ENCODE data around the gene FBLN2. TPM values are rescaled to one million over a fixed set of nuclear protein-coding genes. Genes with fewer than 3 reads are reported as not detected.

FBLN2 gene
- total and polyA plus RNA-seq, 4 donors = 1.3 to 9.1 (median 4.3) TPM

DNA sequence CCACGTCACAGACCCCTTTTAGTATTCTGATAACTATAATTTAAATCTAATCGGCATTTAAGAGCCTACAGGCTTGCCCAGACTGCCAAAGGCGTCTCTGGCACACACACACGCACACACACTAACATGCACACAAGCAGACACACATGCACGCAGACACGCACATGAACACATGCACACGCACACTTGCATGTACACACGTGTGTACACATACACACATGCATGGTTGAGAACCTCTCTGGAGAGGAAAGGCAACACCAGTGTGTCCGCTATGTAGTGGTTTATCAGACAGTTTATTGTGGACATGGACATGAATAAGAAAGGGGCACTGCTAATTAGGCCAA is 102.1 kb downstream of the FBLN2 start:
- H3K9me3 ChIP-seq (ENCODE audit: control insufficient read depth in 4 of 4, low read length in 3 of 4) = no peaks in the 10 kb centered on the region
- no peak overlapping the region for H3K4me3 ChIP-seq (ENCODE audit: low read depth in 1 of 3, low read length in 3 of 3)
- H3K9ac ChIP-seq (ENCODE audit: low read depth in 1 of 2, low read length in 2 of 2) = no peak overlapping the region
- H3K4me1 ChIP-seq (ENCODE audit: control insufficient read depth in 4 of 4, insufficient read depth in 4 of 4, low read length in 3 of 4) = peaks cover 1 to 24% (median 5%) of the 10 kb centered on the region in 4 donors
- TF ChIP-seq EGR1 (IDR thresholded peaks at IDR 0.05; ENCODE audit: low read depth in 2 of 2) (no peak), HNF4G (IDR thresholded peaks at IDR 0.05) (no peak), RXRA (IDR thresholded peaks at IDR 0.05) (no peak), HNF4A (conservative IDR thresholded peaks at IDR 0.05) (no peak)
- TF ChIP-seq, protein P1, sequence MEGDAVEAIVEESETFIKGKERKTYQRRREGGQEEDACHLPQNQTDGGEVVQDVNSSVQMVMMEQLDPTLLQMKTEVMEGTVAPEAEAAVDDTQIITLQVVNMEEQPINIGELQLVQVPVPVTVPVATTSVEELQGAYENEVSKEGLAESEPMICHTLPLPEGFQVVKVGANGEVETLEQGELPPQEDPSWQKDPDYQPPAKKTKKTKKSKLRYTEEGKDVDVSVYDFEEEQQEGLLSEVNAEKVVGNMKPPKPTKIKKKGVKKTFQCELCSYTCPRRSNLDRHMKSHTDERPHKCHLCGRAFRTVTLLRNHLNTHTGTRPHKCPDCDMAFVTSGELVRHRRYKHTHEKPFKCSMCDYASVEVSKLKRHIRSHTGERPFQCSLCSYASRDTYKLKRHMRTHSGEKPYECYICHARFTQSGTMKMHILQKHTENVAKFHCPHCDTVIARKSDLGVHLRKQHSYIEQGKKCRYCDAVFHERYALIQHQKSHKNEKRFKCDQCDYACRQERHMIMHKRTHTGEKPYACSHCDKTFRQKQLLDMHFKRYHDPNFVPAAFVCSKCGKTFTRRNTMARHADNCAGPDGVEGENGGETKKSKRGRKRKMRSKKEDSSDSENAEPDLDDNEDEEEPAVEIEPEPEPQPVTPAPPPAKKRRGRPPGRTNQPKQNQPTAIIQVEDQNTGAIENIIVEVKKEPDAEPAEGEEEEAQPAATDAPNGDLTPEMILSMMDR (IDR thresholded peaks at IDR 0.05; ENCODE audit: low read depth, low read length, missing input control) = no peak
- no peak for DNase-seq (ENCODE audit: low spot score)
- no peak overlapping the region for H3K27ac ChIP-seq (ENCODE audit: low read depth in 1 of 2, low read length in 2 of 2)
- no peaks in the 10 kb centered on the region for H3K36me3 ChIP-seq (ENCODE audit: control insufficient read depth in 4 of 4, insufficient read depth in 3 of 4, low read depth in 1 of 4, low read length in 3 of 4)
- WGBS = 89% methylated on average over 9 of the region's 9 CpGs
- H3K27me3 ChIP-seq (ENCODE audit: control insufficient read depth in 4 of 4, insufficient read depth in 4 of 4, low read length in 3 of 4) = peaks cover 3 to 12% (median 3%) of the 10 kb centered on the region in 4 donors

DNA sequence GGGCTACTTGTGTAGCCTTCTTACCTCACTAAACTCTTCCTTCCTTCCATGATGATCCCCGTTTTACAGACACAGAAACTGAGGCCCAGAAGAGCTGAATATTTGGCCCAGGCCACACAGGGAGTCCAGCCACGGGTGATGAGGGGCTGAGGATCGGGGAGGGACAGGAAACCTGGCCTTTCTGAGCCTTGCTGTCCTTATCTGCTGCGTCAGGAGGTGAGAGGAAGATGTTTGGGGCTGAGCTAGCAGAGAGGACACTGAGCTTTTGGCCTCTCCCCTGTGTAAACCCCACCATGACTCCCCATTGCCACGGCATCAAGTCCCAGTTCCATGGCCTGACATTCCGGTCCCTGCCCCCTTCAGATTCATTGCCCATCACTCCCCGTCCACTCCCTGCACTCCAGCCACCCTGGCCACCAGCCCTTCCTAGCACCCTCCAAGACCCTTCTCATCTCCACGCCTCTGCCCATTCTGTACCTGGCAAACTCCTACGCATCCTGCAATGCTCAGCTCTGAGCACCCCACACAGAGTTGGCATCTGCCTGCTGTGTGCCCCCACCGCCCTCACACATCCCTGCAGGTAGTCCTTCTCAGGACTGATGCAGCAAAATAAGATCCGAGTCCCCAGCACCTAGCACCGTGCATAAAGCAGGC is 103.0 kb downstream of the FBLN2 start:
- no peaks in the 10 kb centered on the region for H3K36me3 ChIP-seq (ENCODE audit: control insufficient read depth in 4 of 4, insufficient read depth in 3 of 4, low read depth in 1 of 4, low read length in 3 of 4)
- no peak for DNase-seq (ENCODE audit: low spot score)
- H3K9me3 ChIP-seq (ENCODE audit: control insufficient read depth in 4 of 4, low read length in 3 of 4) = no peaks in the 10 kb centered on the region
- no peak overlapping the region for H3K4me3 ChIP-seq (ENCODE audit: low read depth in 1 of 3, low read length in 3 of 3)
- peaks cover 0 to 14% (median 3%) of the 10 kb centered on the region in 4 donors for H3K27me3 ChIP-seq (ENCODE audit: control insufficient read depth in 4 of 4, insufficient read depth in 4 of 4, low read length in 3 of 4)
- H3K9ac ChIP-seq (ENCODE audit: low read depth in 1 of 2, low read length in 2 of 2) = no peak overlapping the region
- peaks cover 1 to 24% (median 5%) of the 10 kb centered on the region in 4 donors for H3K4me1 ChIP-seq (ENCODE audit: control insufficient read depth in 4 of 4, insufficient read depth in 4 of 4, low read length in 3 of 4)
- H3K27ac ChIP-seq (ENCODE audit: low read depth in 1 of 2, low read length in 2 of 2) = no peak overlapping the region
- TF ChIP-seq HNF4A (conservative IDR thresholded peaks at IDR 0.05) (no peak), TAF1 (conservative IDR thresholded peaks at IDR 0.05) (no peak), RXRA (IDR thresholded peaks at IDR 0.05) (no peak), SP1 (IDR thresholded peaks at IDR 0.05) (no peak), GABPA (IDR thresholded peaks at IDR 0.05 in 1 of 2, conservative IDR thresholded peaks at IDR 0.05 in 1 of 2) (no peak), JUND (IDR thresholded peaks at IDR 0.05) (no peak)
- TF ChIP-seq, protein P2, sequence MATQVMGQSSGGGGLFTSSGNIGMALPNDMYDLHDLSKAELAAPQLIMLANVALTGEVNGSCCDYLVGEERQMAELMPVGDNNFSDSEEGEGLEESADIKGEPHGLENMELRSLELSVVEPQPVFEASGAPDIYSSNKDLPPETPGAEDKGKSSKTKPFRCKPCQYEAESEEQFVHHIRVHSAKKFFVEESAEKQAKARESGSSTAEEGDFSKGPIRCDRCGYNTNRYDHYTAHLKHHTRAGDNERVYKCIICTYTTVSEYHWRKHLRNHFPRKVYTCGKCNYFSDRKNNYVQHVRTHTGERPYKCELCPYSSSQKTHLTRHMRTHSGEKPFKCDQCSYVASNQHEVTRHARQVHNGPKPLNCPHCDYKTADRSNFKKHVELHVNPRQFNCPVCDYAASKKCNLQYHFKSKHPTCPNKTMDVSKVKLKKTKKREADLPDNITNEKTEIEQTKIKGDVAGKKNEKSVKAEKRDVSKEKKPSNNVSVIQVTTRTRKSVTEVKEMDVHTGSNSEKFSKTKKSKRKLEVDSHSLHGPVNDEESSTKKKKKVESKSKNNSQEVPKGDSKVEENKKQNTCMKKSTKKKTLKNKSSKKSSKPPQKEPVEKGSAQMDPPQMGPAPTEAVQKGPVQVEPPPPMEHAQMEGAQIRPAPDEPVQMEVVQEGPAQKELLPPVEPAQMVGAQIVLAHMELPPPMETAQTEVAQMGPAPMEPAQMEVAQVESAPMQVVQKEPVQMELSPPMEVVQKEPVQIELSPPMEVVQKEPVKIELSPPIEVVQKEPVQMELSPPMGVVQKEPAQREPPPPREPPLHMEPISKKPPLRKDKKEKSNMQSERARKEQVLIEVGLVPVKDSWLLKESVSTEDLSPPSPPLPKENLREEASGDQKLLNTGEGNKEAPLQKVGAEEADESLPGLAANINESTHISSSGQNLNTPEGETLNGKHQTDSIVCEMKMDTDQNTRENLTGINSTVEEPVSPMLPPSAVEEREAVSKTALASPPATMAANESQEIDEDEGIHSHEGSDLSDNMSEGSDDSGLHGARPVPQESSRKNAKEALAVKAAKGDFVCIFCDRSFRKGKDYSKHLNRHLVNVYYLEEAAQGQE (IDR thresholded peaks at IDR 0.05) = no peak
- TF ChIP-seq, protein P3, sequence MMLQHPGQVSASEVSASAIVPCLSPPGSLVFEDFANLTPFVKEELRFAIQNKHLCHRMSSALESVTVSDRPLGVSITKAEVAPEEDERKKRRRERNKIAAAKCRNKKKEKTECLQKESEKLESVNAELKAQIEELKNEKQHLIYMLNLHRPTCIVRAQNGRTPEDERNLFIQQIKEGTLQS (IDR thresholded peaks at IDR 0.05) = no peak
- TF ChIP-seq, protein P1 (IDR thresholded peaks at IDR 0.05; ENCODE audit: low read depth, low read length, missing input control) = no peak
- WGBS = 87% methylated on average over 12 of the region's 12 CpGs
